GM23338 (cell line): Measurements from ENCODE around the gene CBFA2T2. TPM values are rescaled to one million over a fixed set of nuclear protein-coding genes. Genes with fewer than 3 reads are reported as not detected.

ENCODE experiments used
- ATAC-seq: fragments of 200-7000 bp; cut with Tn5 transposase; 3 replicates; pipeline ENCODE4 v1.9.1; 2020
- DNase-seq: peaks from one replicate; pipeline ENCODE4 v3.0.0-alpha.2; 2015; ENCODE audit warnings: low spot score
- H2AFZ ChIP-seq: fragments of 200-600 bp; sonication (generic); 2 replicates; pipeline ENCODE4 v1.8.0; 2016; ENCODE audit warnings: antibody characterized with exemption, mild to moderate bottlenecking, moderate library complexity
- H3F3A ChIP-seq: fragments of 200-600 bp; sonication (generic); replicated peaks from 2 replicates; pipeline ENCODE4 v1.8.0; 2017; ENCODE audit warnings: antibody characterized with exemption, mixed run types, low read depth
- H3K27ac ChIP-seq: fragments of 200-600 bp; sonication (generic); 2 replicates; pipeline ENCODE4 v1.6.1; 2016; ENCODE audit warnings: low read depth
- H3K27me3 ChIP-seq: fragments of 200-600 bp; sonication (generic); 2 replicates; pipeline ENCODE4 v1.8.0; 2016; ENCODE audit warnings: mild to moderate bottlenecking, mixed run types, moderate library complexity; ENCODE audit not compliant: insufficient read depth
- H3K36me3 ChIP-seq: fragments of 200-600 bp; sonication (generic); 2 replicates; pipeline ENCODE4 v1.8.0; 2016; ENCODE audit warnings: mild to moderate bottlenecking; ENCODE audit not compliant: insufficient read depth
- H3K4me1 ChIP-seq: fragments of 200-600 bp; sonication (generic); 2 replicates; pipeline ENCODE4 v1.8.0; 2016; ENCODE audit warnings: mild to moderate bottlenecking, moderate library complexity; ENCODE audit not compliant: insufficient read depth
- H3K4me2 ChIP-seq: fragments of 200-600 bp; sonication (generic); 2 replicates; pipeline ENCODE4 v1.7.1; 2017; ENCODE audit warnings: mixed run types
- H3K4me3 ChIP-seq: fragments of 200-600 bp; sonication (generic); 2 replicates; pipeline ENCODE4 v1.6.1; 2016; ENCODE audit warnings: mixed run types
- H3K79me2 ChIP-seq: fragments of 200-600 bp; sonication (generic); replicated peaks from 2 replicates; pipeline ENCODE4 v1.8.0; 2017; ENCODE audit warnings: mild to moderate bottlenecking; ENCODE audit not compliant: insufficient read depth
- H3K9me2 ChIP-seq: fragments of 200-600 bp; sonication (generic); 2 replicates; pipeline ENCODE4 v1.8.0; 2017; ENCODE audit not compliant: insufficient read depth
- H4K20me1 ChIP-seq: fragments of 200-600 bp; sonication (generic); replicated peaks from 2 replicates; pipeline ENCODE4 v1.8.0; 2017; ENCODE audit warnings: mild to moderate bottlenecking; ENCODE audit not compliant: insufficient read depth
- H3K27ac Mint-ChIP-seq: 2 replicates; pipeline ENCODE4 v1.8.0; 2020; ENCODE audit warnings: inconsistent platforms, mild to moderate bottlenecking, moderate library complexity, mixed read lengths
- H3K27me3 Mint-ChIP-seq: 3 replicates; pipeline ENCODE4 v1.8.0; 2022; ENCODE audit warnings: low read depth, mild to moderate bottlenecking, moderate library complexity, mixed read lengths, inconsistent platforms; ENCODE audit not compliant: insufficient read depth, poor library complexity
- H3K36me3 Mint-ChIP-seq: 3 replicates; pipeline ENCODE4 v1.8.0; 2021; ENCODE audit warnings: low read depth, mild to moderate bottlenecking, inconsistent platforms, moderate library complexity, mixed read lengths
- H3K4me1 Mint-ChIP-seq: 3 replicates; pipeline ENCODE4 v1.8.0; 2020; ENCODE audit warnings: mild to moderate bottlenecking, inconsistent platforms, mixed read lengths
- H3K4me3 Mint-ChIP-seq: 3 replicates; pipeline ENCODE4 v1.8.0; 2021; ENCODE audit warnings: moderate library complexity, mild to moderate bottlenecking, inconsistent platforms, mixed read lengths
- H3K9me3 Mint-ChIP-seq: 3 replicates; pipeline ENCODE4 v1.8.0; 2020; ENCODE audit warnings: moderate library complexity, mild to moderate bottlenecking, inconsistent platforms, mixed read lengths
- CREB1 ChIP-seq: fragments of 250-450 bp; sonication (Bioruptor Pico); IDR thresholded peaks from 2 replicates; pipeline ENCODE4 v1.5.0; 2020; ENCODE audit warnings: low read depth, mild to moderate bottlenecking, moderate library complexity
- EZH2 ChIP-seq: fragments of 200-600 bp; sonication (generic); IDR thresholded peaks from one replicate; pipeline ENCODE4 v1.8.0; 2017; ENCODE audit warnings: antibody characterized with exemption, mild to moderate bottlenecking, low read depth; ENCODE audit not compliant: unreplicated experiment
- EZH2phosphoT487 ChIP-seq: fragments of 200-600 bp; sonication (generic); IDR thresholded peaks from one replicate; pipeline ENCODE4 v1.8.1; 2018; ENCODE audit warnings: antibody characterized with exemption; ENCODE audit not compliant: unreplicated experiment
- JUNB ChIP-seq: IDR thresholded peaks from one replicate; pipeline ENCODE4 v1.6.1; 2016; ENCODE audit warnings: antibody characterized with exemption; ENCODE audit not compliant: unreplicated experiment
- NANOG ChIP-seq: IDR thresholded peaks from 2 replicates; pipeline ENCODE4 v1.6.1; 2016; ENCODE audit warnings: antibody characterized with exemption, borderline replicate concordance
- POLR2AphosphoS5 ChIP-seq: IDR thresholded peaks from 2 replicates; pipeline ENCODE4 v1.6.1; 2016; ENCODE audit warnings: antibody characterized with exemption, low read depth
- STAT1 ChIP-seq: IDR thresholded peaks from one replicate; pipeline ENCODE4 v1.6.1; 2016; ENCODE audit warnings: antibody characterized with exemption; ENCODE audit not compliant: unreplicated experiment
- ZNF114 ChIP-seq: fragments of 250-450 bp; sonication (Bioruptor Pico); IDR thresholded peaks from 2 replicates; pipeline ENCODE4 v1.5.0; 2020; ENCODE audit warnings: mild to moderate bottlenecking, moderate library complexity
- ZNF331 ChIP-seq: fragments of 250-450 bp; sonication (Bioruptor Pico); IDR thresholded peaks from 2 replicates; pipeline ENCODE4 v1.5.0; 2020; ENCODE audit warnings: low read depth, mild to moderate bottlenecking, moderate library complexity
- polyA plus RNA-seq: library from polyadenylated mRNA; unstranded; fragments of >200 nt; fragmentation: Nextera tagmentation; extraction: Ambion mirVana; gene quantifications from 2 replicates; pipeline ENCODE4 v1.2.1, GENCODE V29; 2016
- total RNA-seq: library from RNA; depleted of rRNA; stranded (reverse); fragments of >200 nt; shearing (Covaris generic); gene quantifications from 2 replicates; pipeline ENCODE4 v1.2.3, GENCODE V29; 2014
- TF ChIP-seq, protein P1 (sequence below): fragments of 250-450 bp; sonication (Bioruptor Pico); IDR thresholded peaks from 2 replicates; pipeline ENCODE4 v1.5.0; 2020; ENCODE audit warnings: mild to moderate bottlenecking, moderate library complexity
- TF ChIP-seq, protein P2 (sequence below): IDR thresholded peaks from one replicate; pipeline ENCODE4 v1.6.1; 2018; ENCODE audit warnings: antibody characterized with exemption; ENCODE audit not compliant: unreplicated experiment
- TF ChIP-seq, protein P3 (sequence below), 2 experiments: fragments of 200-600 bp in 1 of 2; sonication (generic) in 1 of 2; conservative IDR thresholded peaks; 2 replicates each; pipeline versions ENCODE4 v1.5.1 to v1.6.1; 2016 to 2017; ENCODE audit warnings: antibody characterized with exemption in 2 of 2, low read depth in 2 of 2, mild to moderate bottlenecking in 2 of 2, moderate library complexity in 1 of 2
- TF ChIP-seq, protein P4 (sequence below): IDR thresholded peaks from 2 replicates; pipeline ENCODE4 v1.6.1; 2016; ENCODE audit warnings: antibody characterized with exemption

CBFA2T2 gene
- total and polyA plus RNA-seq, 2 experiments from 2014 or later: 12.7 to 15.8 TPM

DNA sequence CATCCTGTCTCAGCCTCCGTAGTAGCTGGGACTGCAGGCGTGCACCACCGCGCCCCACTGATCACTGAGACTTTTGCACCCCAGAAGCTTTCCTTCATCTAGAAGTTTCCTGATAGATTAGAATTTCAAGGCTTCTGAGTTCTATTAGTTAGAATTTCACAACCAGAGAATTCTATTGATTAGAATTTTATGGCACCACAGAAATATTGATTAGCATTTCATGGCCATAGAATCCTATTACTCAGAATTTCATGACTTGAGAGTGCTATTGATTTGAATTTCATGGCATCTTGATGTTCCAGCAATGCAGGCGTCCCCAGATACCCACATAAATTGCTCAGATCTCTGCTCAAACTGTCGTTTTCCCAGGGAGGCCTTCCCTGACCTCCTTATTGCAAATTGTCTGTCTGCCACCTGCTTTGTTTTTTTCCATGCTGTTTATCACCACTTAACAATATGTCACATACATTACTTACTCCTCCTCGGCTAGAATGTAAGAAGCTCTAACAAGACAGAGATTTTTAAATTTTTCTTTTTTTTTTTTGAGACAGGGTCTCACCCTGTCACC is 16.9 kb upstream of the CBFA2T2 start:
- H3K4me2 ChIP-seq: no peak overlapping the region
- Mint-ChIP-seq H3K27ac (no peak overlapping the region), H3K4me1 (peaks cover 28% of the 10 kb centered on the region), H3K9me3 (no peaks in the 10 kb centered on the region), H3K27me3 (peaks cover 10% of the 10 kb centered on the region), H3K36me3 (no peaks in the 10 kb centered on the region), H3K4me3 (no peak overlapping the region)
- no peak overlapping the region for H3K4me3 ChIP-seq
- H3K27me3 ChIP-seq: no peaks in the 10 kb centered on the region
- ATAC-seq: no peak
- no peaks in the 10 kb centered on the region for H3K79me2 ChIP-seq
- DNase-seq: no peak
- no peak overlapping the region for H2AFZ ChIP-seq
- H3K27ac ChIP-seq: no peak overlapping the region
- no peaks in the 10 kb centered on the region for H3K36me3 ChIP-seq
- no peaks in the 10 kb centered on the region for H4K20me1 ChIP-seq
- TF ChIP-seq POLR2AphosphoS5 (no peak), JUNB (no peak), STAT1 (no peak), EZH2 (no peak), CREB1 (CRISPR knock-in tag) (no peak), ZNF114 (CRISPR knock-in tag) (no peak), NANOG (no peak), ZNF331 (CRISPR knock-in tag) (no peak), EZH2phosphoT487 (no peak)
- TF ChIP-seq, protein P1, sequence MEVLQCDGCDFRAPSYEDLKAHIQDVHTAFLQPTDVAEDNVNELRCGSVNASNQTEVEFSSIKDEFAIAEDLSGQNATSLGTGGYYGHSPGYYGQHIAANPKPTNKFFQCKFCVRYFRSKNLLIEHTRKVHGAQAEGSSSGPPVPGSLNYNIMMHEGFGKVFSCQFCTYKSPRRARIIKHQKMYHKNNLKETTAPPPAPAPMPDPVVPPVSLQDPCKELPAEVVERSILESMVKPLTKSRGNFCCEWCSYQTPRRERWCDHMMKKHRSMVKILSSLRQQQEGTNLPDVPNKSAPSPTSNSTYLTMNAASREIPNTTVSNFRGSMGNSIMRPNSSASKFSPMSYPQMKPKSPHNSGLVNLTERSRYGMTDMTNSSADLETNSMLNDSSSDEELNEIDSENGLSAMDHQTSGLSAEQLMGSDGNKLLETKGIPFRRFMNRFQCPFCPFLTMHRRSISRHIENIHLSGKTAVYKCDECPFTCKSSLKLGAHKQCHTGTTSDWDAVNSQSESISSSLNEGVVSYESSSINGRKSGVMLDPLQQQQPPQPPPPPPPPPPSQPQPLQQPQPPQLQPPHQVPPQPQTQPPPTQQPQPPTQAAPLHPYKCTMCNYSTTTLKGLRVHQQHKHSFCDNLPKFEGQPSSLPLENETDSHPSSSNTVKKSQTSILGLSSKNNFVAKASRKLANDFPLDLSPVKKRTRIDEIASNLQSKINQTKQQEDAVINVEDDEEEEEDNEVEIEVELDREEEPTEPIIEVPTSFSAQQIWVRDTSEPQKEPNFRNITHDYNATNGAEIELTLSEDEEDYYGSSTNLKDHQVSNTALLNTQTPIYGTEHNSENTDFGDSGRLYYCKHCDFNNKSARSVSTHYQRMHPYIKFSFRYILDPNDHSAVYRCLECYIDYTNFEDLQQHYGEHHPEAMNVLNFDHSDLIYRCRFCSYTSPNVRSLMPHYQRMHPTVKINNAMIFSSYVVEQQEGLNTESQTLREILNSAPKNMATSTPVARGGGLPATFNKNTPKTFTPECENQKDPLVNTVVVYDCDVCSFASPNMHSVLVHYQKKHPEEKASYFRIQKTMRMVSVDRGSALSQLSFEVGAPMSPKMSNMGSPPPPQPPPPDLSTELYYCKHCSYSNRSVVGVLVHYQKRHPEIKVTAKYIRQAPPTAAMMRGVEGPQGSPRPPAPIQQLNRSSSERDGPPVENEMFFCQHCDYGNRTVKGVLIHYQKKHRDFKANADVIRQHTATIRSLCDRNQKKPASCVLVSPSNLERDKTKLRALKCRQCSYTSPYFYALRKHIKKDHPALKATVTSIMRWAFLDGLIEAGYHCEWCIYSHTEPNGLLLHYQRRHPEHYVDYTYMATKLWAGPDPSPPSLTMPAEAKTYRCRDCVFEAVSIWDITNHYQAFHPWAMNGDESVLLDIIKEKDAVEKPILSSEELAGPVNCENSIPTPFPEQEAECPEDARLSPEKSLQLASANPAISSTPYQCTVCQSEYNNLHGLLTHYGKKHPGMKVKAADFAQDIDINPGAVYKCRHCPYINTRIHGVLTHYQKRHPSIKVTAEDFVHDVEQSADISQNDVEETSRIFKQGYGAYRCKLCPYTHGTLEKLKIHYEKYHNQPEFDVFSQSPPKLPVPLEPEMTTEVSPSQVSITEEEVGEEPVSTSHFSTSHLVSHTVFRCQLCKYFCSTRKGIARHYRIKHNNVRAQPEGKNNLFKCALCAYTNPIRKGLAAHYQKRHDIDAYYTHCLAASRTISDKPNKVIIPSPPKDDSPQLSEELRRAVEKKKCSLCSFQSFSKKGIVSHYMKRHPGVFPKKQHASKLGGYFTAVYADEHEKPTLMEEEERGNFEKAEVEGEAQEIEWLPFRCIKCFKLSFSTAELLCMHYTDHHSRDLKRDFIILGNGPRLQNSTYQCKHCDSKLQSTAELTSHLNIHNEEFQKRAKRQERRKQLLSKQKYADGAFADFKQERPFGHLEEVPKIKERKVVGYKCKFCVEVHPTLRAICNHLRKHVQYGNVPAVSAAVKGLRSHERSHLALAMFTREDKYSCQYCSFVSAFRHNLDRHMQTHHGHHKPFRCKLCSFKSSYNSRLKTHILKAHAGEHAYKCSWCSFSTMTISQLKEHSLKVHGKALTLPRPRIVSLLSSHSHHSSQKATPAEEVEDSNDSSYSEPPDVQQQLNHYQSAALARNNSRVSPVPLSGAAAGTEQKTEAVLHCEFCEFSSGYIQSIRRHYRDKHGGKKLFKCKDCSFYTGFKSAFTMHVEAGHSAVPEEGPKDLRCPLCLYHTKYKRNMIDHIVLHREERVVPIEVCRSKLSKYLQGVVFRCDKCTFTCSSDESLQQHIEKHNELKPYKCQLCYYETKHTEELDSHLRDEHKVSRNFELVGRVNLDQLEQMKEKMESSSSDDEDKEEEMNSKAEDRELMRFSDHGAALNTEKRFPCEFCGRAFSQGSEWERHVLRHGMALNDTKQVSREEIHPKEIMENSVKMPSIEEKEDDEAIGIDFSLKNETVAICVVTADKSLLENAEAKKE (CRISPR knock-in tag): no peak
- TF ChIP-seq, protein P2, sequence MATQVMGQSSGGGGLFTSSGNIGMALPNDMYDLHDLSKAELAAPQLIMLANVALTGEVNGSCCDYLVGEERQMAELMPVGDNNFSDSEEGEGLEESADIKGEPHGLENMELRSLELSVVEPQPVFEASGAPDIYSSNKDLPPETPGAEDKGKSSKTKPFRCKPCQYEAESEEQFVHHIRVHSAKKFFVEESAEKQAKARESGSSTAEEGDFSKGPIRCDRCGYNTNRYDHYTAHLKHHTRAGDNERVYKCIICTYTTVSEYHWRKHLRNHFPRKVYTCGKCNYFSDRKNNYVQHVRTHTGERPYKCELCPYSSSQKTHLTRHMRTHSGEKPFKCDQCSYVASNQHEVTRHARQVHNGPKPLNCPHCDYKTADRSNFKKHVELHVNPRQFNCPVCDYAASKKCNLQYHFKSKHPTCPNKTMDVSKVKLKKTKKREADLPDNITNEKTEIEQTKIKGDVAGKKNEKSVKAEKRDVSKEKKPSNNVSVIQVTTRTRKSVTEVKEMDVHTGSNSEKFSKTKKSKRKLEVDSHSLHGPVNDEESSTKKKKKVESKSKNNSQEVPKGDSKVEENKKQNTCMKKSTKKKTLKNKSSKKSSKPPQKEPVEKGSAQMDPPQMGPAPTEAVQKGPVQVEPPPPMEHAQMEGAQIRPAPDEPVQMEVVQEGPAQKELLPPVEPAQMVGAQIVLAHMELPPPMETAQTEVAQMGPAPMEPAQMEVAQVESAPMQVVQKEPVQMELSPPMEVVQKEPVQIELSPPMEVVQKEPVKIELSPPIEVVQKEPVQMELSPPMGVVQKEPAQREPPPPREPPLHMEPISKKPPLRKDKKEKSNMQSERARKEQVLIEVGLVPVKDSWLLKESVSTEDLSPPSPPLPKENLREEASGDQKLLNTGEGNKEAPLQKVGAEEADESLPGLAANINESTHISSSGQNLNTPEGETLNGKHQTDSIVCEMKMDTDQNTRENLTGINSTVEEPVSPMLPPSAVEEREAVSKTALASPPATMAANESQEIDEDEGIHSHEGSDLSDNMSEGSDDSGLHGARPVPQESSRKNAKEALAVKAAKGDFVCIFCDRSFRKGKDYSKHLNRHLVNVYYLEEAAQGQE: no peak
- TF ChIP-seq, protein P3, sequence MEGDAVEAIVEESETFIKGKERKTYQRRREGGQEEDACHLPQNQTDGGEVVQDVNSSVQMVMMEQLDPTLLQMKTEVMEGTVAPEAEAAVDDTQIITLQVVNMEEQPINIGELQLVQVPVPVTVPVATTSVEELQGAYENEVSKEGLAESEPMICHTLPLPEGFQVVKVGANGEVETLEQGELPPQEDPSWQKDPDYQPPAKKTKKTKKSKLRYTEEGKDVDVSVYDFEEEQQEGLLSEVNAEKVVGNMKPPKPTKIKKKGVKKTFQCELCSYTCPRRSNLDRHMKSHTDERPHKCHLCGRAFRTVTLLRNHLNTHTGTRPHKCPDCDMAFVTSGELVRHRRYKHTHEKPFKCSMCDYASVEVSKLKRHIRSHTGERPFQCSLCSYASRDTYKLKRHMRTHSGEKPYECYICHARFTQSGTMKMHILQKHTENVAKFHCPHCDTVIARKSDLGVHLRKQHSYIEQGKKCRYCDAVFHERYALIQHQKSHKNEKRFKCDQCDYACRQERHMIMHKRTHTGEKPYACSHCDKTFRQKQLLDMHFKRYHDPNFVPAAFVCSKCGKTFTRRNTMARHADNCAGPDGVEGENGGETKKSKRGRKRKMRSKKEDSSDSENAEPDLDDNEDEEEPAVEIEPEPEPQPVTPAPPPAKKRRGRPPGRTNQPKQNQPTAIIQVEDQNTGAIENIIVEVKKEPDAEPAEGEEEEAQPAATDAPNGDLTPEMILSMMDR (conservative IDR thresholded peaks at IDR 0.05; ENCODE audit: low read depth in 2 of 2): no peak
- TF ChIP-seq, protein P4, sequence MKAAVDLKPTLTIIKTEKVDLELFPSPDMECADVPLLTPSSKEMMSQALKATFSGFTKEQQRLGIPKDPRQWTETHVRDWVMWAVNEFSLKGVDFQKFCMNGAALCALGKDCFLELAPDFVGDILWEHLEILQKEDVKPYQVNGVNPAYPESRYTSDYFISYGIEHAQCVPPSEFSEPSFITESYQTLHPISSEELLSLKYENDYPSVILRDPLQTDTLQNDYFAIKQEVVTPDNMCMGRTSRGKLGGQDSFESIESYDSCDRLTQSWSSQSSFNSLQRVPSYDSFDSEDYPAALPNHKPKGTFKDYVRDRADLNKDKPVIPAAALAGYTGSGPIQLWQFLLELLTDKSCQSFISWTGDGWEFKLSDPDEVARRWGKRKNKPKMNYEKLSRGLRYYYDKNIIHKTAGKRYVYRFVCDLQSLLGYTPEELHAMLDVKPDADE: no peak
- H3K9me2 ChIP-seq: no peaks in the 10 kb centered on the region
- H3F3A ChIP-seq: no peaks in the 10 kb centered on the region
- H3K4me1 ChIP-seq: peaks cover 25% of the 10 kb centered on the region
